Fibroblast of pulmonary artery (primary cell): ENCODE measurements around the gene SLAMF8.

ENCODE experiments used
- DNase-seq: peaks from one replicate; pipeline ENCODE4 v3.0.0-alpha.2; 2010; ENCODE audit warnings: low read depth
- H3K4me3 ChIP-seq: replicated peaks from 2 replicates; pipeline ENCODE4 v1.5.1; 2011; ENCODE audit warnings: low read depth, mild to moderate bottlenecking, control low read depth, low read length, moderate library complexity
- CTCF ChIP-seq: IDR thresholded peaks from 2 replicates; pipeline ENCODE4 v1.5.1; 2011; ENCODE audit warnings: mild to moderate bottlenecking, control low read depth, low read length, inconsistent platforms; ENCODE audit errors: missing control alignments

The SLAMF8 gene

GRCh38 chr1:159799446-159799985, 27.2 kb upstream of the SLAMF8 start:
- DNase-seq: no peak
- H3K4me3 ChIP-seq: no peak overlapping the region
- no peak for TF ChIP-seq CTCF

- H3K4me3 ChIP-seq: no peak overlapping the region
- no peak for DNase-seq
- no peak for TF ChIP-seq CTCF
Observed at GRCh38 chr1:159800177-159800930, 26.3 kb upstream of the SLAMF8 start.

- TF ChIP-seq CTCF: no peak
- H3K4me3 ChIP-seq: no peak within 1 kb of the TSS
- no peak for DNase-seq
Observed at GRCh38 chr1:159802111-159802510, 24.6 kb upstream of the SLAMF8 start, which contains the start of gene FCRL6. TSS of gene FCRL6 (plus strand) at chr1:159802360. CDS start at chr1:159802425, 65 bp downstream.

- H3K4me3 ChIP-seq: no peak overlapping the region
- TF ChIP-seq CTCF: no peak
- DNase-seq: no peak
Observed at GRCh38 chr1:159803956-159804689, 22.6 kb upstream of the SLAMF8 start.

GRCh38 chr1:159804924-159805323, 21.7 kb upstream of the SLAMF8 start:
- no peak overlapping the region for H3K4me3 ChIP-seq
- no peak for DNase-seq
- TF ChIP-seq CTCF: no peak

- TF ChIP-seq CTCF: no peak
- no peak overlapping the region for H3K4me3 ChIP-seq
- DNase-seq: no peak
Observed at GRCh38 chr1:159815926-159816325, 10.7 kb upstream of the SLAMF8 start.
